Omental fat pad (tissue), 4 donors: ENCODE measurements around the gene SPTSSB. TPM values are rescaled to one million over a fixed set of nuclear protein-coding genes. Genes with fewer than 3 reads are reported as not detected.

ENCODE experiments used
- ATAC-seq: fragments of 150-250 bp; one replicate; pipeline ENCODE4 v1.9.1; 2016; ENCODE audit warnings: mild to moderate bottlenecking, moderate library complexity; ENCODE audit not compliant: low FRiP score
- DNase-seq: peaks from one replicate; pipeline ENCODE4 v3.0.0-alpha.2; 2019; ENCODE audit warnings: low spot score
- CTCF ChIP-seq, 3 donors: fragments of 450-650 bp; IDR thresholded peaks; one replicate each; pipeline ENCODE4 v1.5.1; 2016 to 2017; ENCODE audit warnings: antibody characterized with exemption in 3 of 3, mild to moderate bottlenecking in 3 of 3, moderate library complexity in 2 of 3
- total RNA-seq, 4 donors: library from RNA; depleted of rRNA; stranded (reverse); fragments of >200 nt; gene quantifications; one replicate each; pipeline ENCODE4 v1.1.0, GENCODE V29; 2016

Gene SPTSSB
- under 1 TPM in 2 of 4 donors, not detected in 2; 0.09 to 0.19 TPM for total RNA-seq

GRCh38 chr3:161371441-161372320, at the start of gene SPTSSB:
Gene SPTSSB, minus strand, starts transcription at chr3:161371517. Its CDS starts 25,194 bp downstream, at chr3:161346323.
- no peak for DNase-seq
- TF ChIP-seq CTCF (IDR thresholded peaks at IDR 0.05), result no peak
- ATAC-seq, result peak; percentile 67

- DNase-seq (no peak), ATAC-seq (no peak)
- TF ChIP-seq CTCF (IDR thresholded peaks at IDR 0.05), result no peak
Measured at GRCh38 chr3:161420746-161421145, 49.4 kb upstream of the SPTSSB start.

- TF ChIP-seq CTCF (IDR thresholded peaks at IDR 0.05), result no peak
- DNase-seq, result no peak
- no peak for ATAC-seq
Measured at GRCh38 chr3:161419555-161420333, 48.4 kb upstream of the SPTSSB start.

- ATAC-seq (peak; percentile 77), DNase-seq (no peak)
- TF ChIP-seq CTCF (IDR thresholded peaks at IDR 0.05), result no peak
Measured at GRCh38 chr3:161415506-161416231, 44.4 kb upstream of the SPTSSB start.

- no peak for TF ChIP-seq CTCF (IDR thresholded peaks at IDR 0.05)
- no peak for DNase-seq
- no peak for ATAC-seq
Measured at GRCh38 chr3:161414907-161415306, 43.6 kb upstream of the SPTSSB start.

GRCh38 chr3:161413855-161414210, 42.5 kb upstream of the SPTSSB start:
- DNase-seq, result no peak
- no peak for ATAC-seq
- no peak for TF ChIP-seq CTCF (IDR thresholded peaks at IDR 0.05)
